ENCODE results near the gene FNBP1.

Gene FNBP1

DNA sequence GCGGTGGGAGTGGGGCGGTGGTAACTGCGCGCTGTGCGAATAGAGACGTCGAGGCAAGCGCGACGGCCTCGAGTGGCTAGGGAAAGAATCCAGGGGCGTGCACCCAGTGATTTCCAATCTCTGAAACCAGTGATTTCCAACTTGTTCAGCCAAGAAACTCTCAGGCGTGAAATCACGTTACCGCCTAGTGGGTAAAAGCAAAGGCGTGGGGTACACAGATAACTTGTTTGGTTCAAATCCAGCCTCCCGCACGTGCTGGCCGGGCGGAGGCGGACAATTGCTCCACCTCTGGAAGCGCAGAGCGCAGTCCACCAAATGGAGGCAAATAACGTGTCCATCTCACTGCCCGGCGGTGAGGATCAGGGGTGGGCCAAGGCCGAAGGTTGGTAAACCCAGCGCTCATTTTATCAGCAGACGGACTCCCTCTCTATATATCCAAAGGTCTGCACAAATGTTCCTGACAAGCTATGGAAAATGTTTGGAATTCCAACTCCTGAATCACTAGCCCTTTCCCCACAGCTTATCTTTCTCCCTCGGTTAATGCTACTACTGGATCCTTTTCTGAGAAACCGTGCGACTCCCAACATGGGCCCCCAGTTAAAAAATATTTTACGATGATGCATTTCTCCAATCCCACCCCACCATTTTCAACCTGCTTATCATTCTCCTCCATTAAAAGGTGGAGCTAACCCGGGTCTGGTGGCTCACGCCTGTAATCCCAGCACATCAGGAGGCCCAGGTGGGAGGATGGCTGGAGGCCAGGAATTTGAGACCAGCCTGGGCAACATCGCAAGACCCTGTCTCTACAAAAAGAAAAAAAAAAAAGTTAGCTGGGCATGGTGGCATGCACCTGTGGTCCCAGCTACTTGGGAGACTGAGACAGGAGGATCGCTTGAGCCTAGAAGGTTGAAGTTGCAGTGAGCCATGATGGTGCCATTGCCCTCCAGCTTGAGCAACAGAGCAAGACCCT is 950 bp upstream of the FNBP1 start:
- Histone ChIP-seq H3K4me2 (peak overlapping the region; percentile 82 to 100 (median 99)), H3K4me1 (peaks cover 45 to 74% (median 60%) of the 10 kb centered on the region in 10 experiments), H4K20me1 (peaks cover 27 to 39% (median 35%) of the 10 kb centered on the region in 11 experiments), H3K9me3 (replicated peaks in 1 of 11) (no peaks in the 10 kb centered on the region), H3K36me3 (no peaks in the 10 kb centered on the region), H3K4me3 (peak overlapping the region; percentile 72 to 99 (median 86)), H3K9ac (peak overlapping the region in 8 of 11 experiments; percentile 37 to 99 (median 71); a peak in 16 of 22 replicates), H3K27ac (peak overlapping the region in 7 of 11 experiments; percentile 49 to 96 (median 70); a peak in 12 of 22 replicates), H3K27me3 (peaks cover 16 to 41% (median 39%) of the 10 kb centered on the region in 11 experiments)
- TF ChIP-seq Cebpa-rat (IDR thresholded peaks at IDR 0.05), result no peak

- H3K4me3 ChIP-seq, result peak overlapping the region; percentile 72 to 99 (median 86)
- peak overlapping the region; percentile 87 to 100 (median 99) for H3K4me2 ChIP-seq
- H3K4me1 ChIP-seq, result peaks cover 45 to 79% (median 61%) of the 10 kb centered on the region in 10 experiments
- H3K36me3 ChIP-seq, result no peaks in the 10 kb centered on the region
- peaks cover 27 to 50% (median 39%) of the 10 kb centered on the region in 11 experiments for H4K20me1 ChIP-seq
- H3K27me3 ChIP-seq, result peaks cover 16 to 44% (median 39%) of the 10 kb centered on the region in 11 experiments
- H3K9me3 ChIP-seq (replicated peaks in 1 of 11), result no peaks in the 10 kb centered on the region
- TF ChIP-seq Cebpa-rat (IDR thresholded peaks at IDR 0.05), result no peak
- peak overlapping the region; percentile 77 to 99 (median 85) for H3K9ac ChIP-seq
- H3K27ac ChIP-seq, result peak overlapping the region; percentile 60 to 96 (median 74)
Observed at GRCh38 chr9:130042406-130042884, 544 bp downstream of the FNBP1 start.

GRCh38 chr9:130041648-130042405 is 1.2 kb downstream of the FNBP1 start:
- Histone ChIP-seq H4K20me1 (peaks cover 27 to 56% (median 39%) of the 10 kb centered on the region in 11 experiments), H3K4me2 (peak overlapping the region; percentile 87 to 100 (median 99)), H3K36me3 (no peaks in the 10 kb centered on the region), H3K27me3 (peaks cover 16 to 44% (median 39%) of the 10 kb centered on the region in 11 experiments), H3K4me3 (peak overlapping the region; percentile 72 to 99 (median 86)), H3K9ac (peak overlapping the region; percentile 77 to 99 (median 85)), H3K27ac (peak overlapping the region in 9 of 11 experiments; percentile 60 to 96 (median 84); a peak in 13 of 22 replicates), H3K9me3 (replicated peaks in 1 of 11) (no peaks in the 10 kb centered on the region), H3K4me1 (peaks cover 45 to 79% (median 62%) of the 10 kb centered on the region in 10 experiments)
- no peak for TF ChIP-seq Cebpa-rat (IDR thresholded peaks at IDR 0.05)

GRCh38 chr9:130040984-130041647 is 1.9 kb downstream of the FNBP1 start:
- H3K27me3 ChIP-seq, result peaks cover 16 to 44% (median 39%) of the 10 kb centered on the region in 11 experiments
- H3K4me1 ChIP-seq, result peaks cover 43 to 79% (median 62%) of the 10 kb centered on the region in 10 experiments
- TF ChIP-seq Cebpa-rat (IDR thresholded peaks at IDR 0.05), result no peak
- H3K9ac ChIP-seq, result peak overlapping the region in 3 of 11 experiments; percentile 96 to 99 (median 98); a peak in 5 of 22 replicates
- H4K20me1 ChIP-seq, result peaks cover 27 to 63% (median 39%) of the 10 kb centered on the region in 11 experiments
- H3K9me3 ChIP-seq (replicated peaks in 1 of 11), result no peaks in the 10 kb centered on the region
- H3K4me3 ChIP-seq, result peak overlapping the region in 5 of 10 experiments; percentile 75 to 99 (median 94); a peak in 11 of 20 replicates
- H3K36me3 ChIP-seq, result no peaks in the 10 kb centered on the region
- H3K27ac ChIP-seq, result peak overlapping the region in 1 of 11 experiments; percentile 96; a peak in 3 of 22 replicates
- peak overlapping the region in 5 of 11 experiments; percentile 87 to 100 (median 91); a peak in 9 of 22 replicates for H3K4me2 ChIP-seq

GRCh38 chr9:130039528-130040147 is 3.4 kb downstream of the FNBP1 start:
- Histone ChIP-seq H3K9me3 (replicated peaks in 1 of 11) (no peaks in the 10 kb centered on the region), H3K4me1 (peaks cover 28 to 81% (median 57%) of the 10 kb centered on the region in 10 experiments), H3K27ac (no peak overlapping the region), H3K27me3 (peaks cover 16 to 44% (median 39%) of the 10 kb centered on the region in 11 experiments), H3K9ac (peak overlapping the region in 3 of 11 experiments; percentile 11 to 42 (median 26); a peak in 4 of 22 replicates), H3K4me3 (peak overlapping the region in 2 of 10 experiments; percentile 94 to 95; a peak in 5 of 20 replicates), H3K4me2 (peak overlapping the region in 10 of 11 experiments; percentile 13 to 91 (median 50); a peak in 14 of 22 replicates), H3K36me3 (no peaks in the 10 kb centered on the region), H4K20me1 (peaks cover 27 to 78% (median 39%) of the 10 kb centered on the region in 11 experiments)
- TF ChIP-seq Cebpa-rat (IDR thresholded peaks at IDR 0.05), result no peak

DNA sequence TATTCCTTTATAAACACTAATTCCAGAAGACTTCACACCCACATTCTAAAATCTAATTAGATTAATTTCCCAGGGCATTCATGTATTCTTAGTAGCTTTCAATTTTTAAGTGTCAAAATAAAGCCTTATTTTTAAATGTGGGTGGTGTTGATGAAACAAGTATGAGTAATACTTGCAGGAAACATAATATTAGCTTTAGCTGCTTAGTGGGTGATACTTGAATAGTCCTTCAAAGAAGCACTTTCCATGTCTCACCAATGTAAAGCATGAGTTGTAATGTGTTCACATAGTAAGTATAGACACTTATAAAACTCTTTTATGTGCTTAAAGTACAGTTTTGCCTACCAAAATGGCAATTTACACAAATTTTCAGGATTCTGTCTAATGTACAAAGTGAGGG is 6.9 kb downstream of the FNBP1 start:
- H3K4me2 ChIP-seq, result peak overlapping the region in 7 of 11 experiments; percentile 25 to 86 (median 67); a peak in 12 of 22 replicates
- H3K9ac ChIP-seq, result peak overlapping the region in 2 of 11 experiments; percentile 28 to 39; a peak in 3 of 22 replicates
- peaks cover 0 to 99% (median 32%) of the 10 kb centered on the region in 10 experiments; a peak in 14 of 20 replicates for H3K4me1 ChIP-seq
- H3K36me3 ChIP-seq, result no peaks in the 10 kb centered on the region
- H3K4me3 ChIP-seq, result peak overlapping the region in 1 of 10 experiments; percentile 22; a peak in 1 of 20 replicates
- peaks cover 11 to 25% (median 22%) of the 10 kb centered on the region in 11 experiments for H3K27me3 ChIP-seq
- peak overlapping the region in 2 of 11 experiments; percentile 62 to 76; a peak in 5 of 22 replicates for H3K27ac ChIP-seq
- H3K9me3 ChIP-seq (replicated peaks in 1 of 11), result no peaks in the 10 kb centered on the region
- TF ChIP-seq Cebpa-rat (IDR thresholded peaks at IDR 0.05), result no peak
- H4K20me1 ChIP-seq, result peaks cover 12 to 100% (median 22%) of the 10 kb centered on the region in 11 experiments

- Histone ChIP-seq H3K27ac (peak overlapping the region in 4 of 11 experiments; percentile 20 to 76 (median 58); a peak in 7 of 22 replicates), H3K9ac (peak overlapping the region in 2 of 11 experiments; percentile 34 to 52; a peak in 2 of 22 replicates), H3K9me3 (replicated peaks in 1 of 11) (no peaks in the 10 kb centered on the region), H3K4me3 (no peak overlapping the region), H3K27me3 (peaks cover 0 to 10% (median 6%) of the 10 kb centered on the region in 11 experiments; a peak in 18 of 22 replicates), H3K4me2 (peak overlapping the region in 5 of 11 experiments; percentile 32 to 86 (median 79); a peak in 9 of 22 replicates), H3K4me1 (peaks cover 0 to 99% (median 26%) of the 10 kb centered on the region in 10 experiments; a peak in 15 of 20 replicates), H3K36me3 (no peaks in the 10 kb centered on the region), H4K20me1 (peaks cover 0 to 100% (median 7%) of the 10 kb centered on the region in 11 experiments; a peak in 14 of 22 replicates)
- TF ChIP-seq Cebpa-rat (IDR thresholded peaks at IDR 0.05), result no peak
Observed at GRCh38 chr9:130034570-130034969, 8.4 kb downstream of the FNBP1 start.

Measured in BLaER1 treated with 17β-estradiol and CSF1 and Interleukin-3, amounts not matched to agents 10 nM and 100 nM (cell line).